Natural killer cell (primary cell): ENCODE measurements around the gene LHX3. TPM values are rescaled to one million over a fixed set of nuclear protein-coding genes. Genes with fewer than 3 reads are reported as not detected.

Experiments used
- ATAC-seq, 3 donors: fragments of 150-1000 bp in 2 of 3; fragments of 200-7000 bp in 1 of 3; cut with Tn5 transposase; 1 replicate in 1 of 3; 2 replicates in 2 of 3; pipeline ENCODE4 v1.10.0; 2021; ENCODE audit warnings: mild to moderate bottlenecking in 2 of 3, moderate library complexity in 2 of 3
- DNase-seq, 2 donors: peaks; one replicate each; pipeline versions ENCODE4 v3.0.0 to v3.0.0-alpha.2; 2013 to 2021; ENCODE audit warnings: mixed read lengths in 1 of 2
- H3K27ac ChIP-seq: one replicate; pipeline ENCODE4 v1.5.1; 2013; ENCODE audit warnings: mild to moderate bottlenecking, low read length
- H3K27me3 ChIP-seq: one replicate; pipeline ENCODE4 v1.6.1; 2013; ENCODE audit warnings: low read length; ENCODE audit not compliant: control insufficient read depth, insufficient read depth
- H3K36me3 ChIP-seq: one replicate; pipeline ENCODE4 v1.6.1; 2013; ENCODE audit warnings: low read length; ENCODE audit not compliant: control insufficient read depth, insufficient read depth
- H3K4me1 ChIP-seq: one replicate; pipeline ENCODE4 v1.6.1; 2013; ENCODE audit warnings: low read length; ENCODE audit not compliant: control insufficient read depth, insufficient read depth
- H3K4me3 ChIP-seq: one replicate; pipeline ENCODE4 v1.5.1; 2013; ENCODE audit warnings: low read length
- H3K9me3 ChIP-seq: one replicate; pipeline ENCODE4 v1.6.1; 2013; ENCODE audit warnings: low read length; ENCODE audit not compliant: control insufficient read depth, insufficient read depth
- H3K27ac Mint-ChIP-seq, 2 donors: one replicate each; pipeline ENCODE4 v1.8.0; 2022; ENCODE audit warnings: mild to moderate bottlenecking in 2 of 2, mixed read lengths in 2 of 2, moderate library complexity in 1 of 2
- H3K27me3 Mint-ChIP-seq, 2 donors: one replicate each; pipeline ENCODE4 v1.8.0; 2022; ENCODE audit warnings: low read depth in 2 of 2, mixed read lengths in 2 of 2
- H3K36me3 Mint-ChIP-seq: one replicate; pipeline ENCODE4 v1.8.0; 2022; ENCODE audit warnings: mixed read lengths
- H3K4me1 Mint-ChIP-seq, 2 donors: one replicate each; pipeline ENCODE4 v1.8.0; 2022; ENCODE audit warnings: mixed read lengths in 2 of 2
- H3K4me3 Mint-ChIP-seq: one replicate; pipeline ENCODE4 v1.8.0; 2022; ENCODE audit warnings: mild to moderate bottlenecking, moderate library complexity, mixed read lengths
- H3K9me3 Mint-ChIP-seq, 2 donors: one replicate each; pipeline ENCODE4 v1.8.0; 2022; ENCODE audit warnings: mixed read lengths in 2 of 2
- WGBS: methylation state at CpG from one replicate; pipeline ENCODE4 v1.1.7; 2013; ENCODE audit warnings: missing lambda C conversion rate; ENCODE audit not compliant: insufficient coverage; 5-methylcytosine and 5-hydroxymethylcytosine counted together
- intact Hi-C: fragments of 100-400 bp; cut with micrococcal nuclease; formaldehyde crosslinking; loops from one replicate; pipeline ENCODE4 v1.14.2; 2022
- total RNA-seq, 4 donors: library from RNA; stranded (reverse); fragments of 120-200 nt in 1 of 4; gene quantifications; one replicate each; pipeline versions ENCODE4 v1.2.3 to v1.2.4, GENCODE V29; 2013 to 2022
- TF ChIP-seq, protein P1 (sequence below): fragments of 200-600 bp; IDR thresholded peaks from one replicate; pipeline ENCODE4 v1.8.0; 2022; ENCODE audit warnings: antibody characterized with exemption

The LHX3 gene
- total RNA-seq, 3 donors from 2014 or later (not counting 1 experiment from before 2014, with no cell fraction given) = 0.38 TPM; not detected in 2

DNA sequence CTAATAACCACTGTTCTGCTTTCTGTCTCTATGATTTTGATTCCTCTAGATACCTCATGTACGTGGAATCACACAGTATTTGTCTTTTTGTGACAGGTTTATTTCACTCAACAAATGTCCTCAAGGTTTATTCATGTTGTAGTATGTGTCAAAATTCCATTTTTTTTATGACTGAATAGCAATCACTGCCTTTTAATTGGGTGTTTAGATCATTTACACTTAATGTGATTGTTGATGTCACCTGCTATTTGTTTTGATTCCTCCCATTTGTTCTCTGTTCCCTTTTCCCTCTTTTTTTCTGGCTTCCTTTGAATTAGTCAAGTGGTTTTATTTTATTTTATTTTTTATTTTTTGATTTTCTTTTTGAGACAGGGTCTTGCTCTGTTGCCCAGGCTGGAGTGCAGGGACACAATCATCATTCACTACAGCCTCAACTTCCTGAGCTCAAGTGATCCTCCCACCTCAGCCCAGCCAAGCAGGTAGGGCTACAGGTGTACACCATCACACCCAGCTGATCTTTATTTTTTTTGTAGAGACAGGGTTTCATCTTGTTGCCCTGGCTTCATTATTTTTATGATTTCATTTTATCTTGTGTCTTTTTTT, 41.6 kb downstream of the LHX3 start:
- DNase-seq (no peak), ATAC-seq (no peak)
- intact Hi-C loops = no loop called here
- Mint-ChIP-seq H3K9me3 (no peaks in the 10 kb centered on the region), H3K27ac (no peak overlapping the region), H3K4me3 (no peak overlapping the region), H3K36me3 (no peaks in the 10 kb centered on the region), H3K4me1 (no peaks in the 10 kb centered on the region), H3K27me3 (peaks cover 2 to 10% of the 10 kb centered on the region in 2 donors)
- no peaks in the 10 kb centered on the region for H3K27me3 ChIP-seq
- H3K9me3 ChIP-seq = no peaks in the 10 kb centered on the region
- H3K36me3 ChIP-seq = no peaks in the 10 kb centered on the region
- no peak overlapping the region for H3K27ac ChIP-seq
- WGBS = no CpG with 5 or more reads among the region's 1 CpG
- TF ChIP-seq, protein P1, sequence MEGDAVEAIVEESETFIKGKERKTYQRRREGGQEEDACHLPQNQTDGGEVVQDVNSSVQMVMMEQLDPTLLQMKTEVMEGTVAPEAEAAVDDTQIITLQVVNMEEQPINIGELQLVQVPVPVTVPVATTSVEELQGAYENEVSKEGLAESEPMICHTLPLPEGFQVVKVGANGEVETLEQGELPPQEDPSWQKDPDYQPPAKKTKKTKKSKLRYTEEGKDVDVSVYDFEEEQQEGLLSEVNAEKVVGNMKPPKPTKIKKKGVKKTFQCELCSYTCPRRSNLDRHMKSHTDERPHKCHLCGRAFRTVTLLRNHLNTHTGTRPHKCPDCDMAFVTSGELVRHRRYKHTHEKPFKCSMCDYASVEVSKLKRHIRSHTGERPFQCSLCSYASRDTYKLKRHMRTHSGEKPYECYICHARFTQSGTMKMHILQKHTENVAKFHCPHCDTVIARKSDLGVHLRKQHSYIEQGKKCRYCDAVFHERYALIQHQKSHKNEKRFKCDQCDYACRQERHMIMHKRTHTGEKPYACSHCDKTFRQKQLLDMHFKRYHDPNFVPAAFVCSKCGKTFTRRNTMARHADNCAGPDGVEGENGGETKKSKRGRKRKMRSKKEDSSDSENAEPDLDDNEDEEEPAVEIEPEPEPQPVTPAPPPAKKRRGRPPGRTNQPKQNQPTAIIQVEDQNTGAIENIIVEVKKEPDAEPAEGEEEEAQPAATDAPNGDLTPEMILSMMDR = no peak
- H3K4me3 ChIP-seq = no peak overlapping the region
- no peaks in the 10 kb centered on the region for H3K4me1 ChIP-seq

DNA sequence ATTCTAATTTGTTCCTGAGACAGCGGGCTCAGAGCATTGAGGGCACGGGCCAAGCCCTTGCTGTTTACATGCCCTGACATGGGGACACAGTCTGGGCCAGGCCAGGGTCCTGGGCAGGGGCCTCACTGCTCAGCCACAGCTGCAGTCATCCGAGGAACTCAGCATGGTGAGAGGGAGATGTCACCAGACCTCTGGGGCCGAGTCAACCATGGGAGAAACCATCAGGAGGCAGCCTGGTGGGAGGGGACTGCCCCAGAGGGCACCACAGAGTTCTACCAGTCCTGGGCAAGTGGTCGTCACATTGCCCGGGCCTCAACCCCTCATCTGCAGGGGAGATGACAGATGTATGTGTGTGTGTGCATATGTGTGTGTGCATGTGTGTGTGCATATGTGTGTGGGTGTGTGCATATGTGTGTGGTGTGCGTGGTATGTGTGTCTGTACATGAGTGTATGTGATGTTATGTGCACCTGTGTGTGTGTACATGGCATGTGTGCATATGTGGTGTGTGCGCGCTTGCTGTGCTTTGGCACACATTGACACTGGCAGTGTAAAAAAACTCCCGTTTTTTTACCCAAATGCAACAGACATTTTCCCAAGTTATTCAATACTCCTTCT, 43.8 kb downstream of the LHX3 start:
- Histone ChIP-seq H3K4me1 (no peaks in the 10 kb centered on the region), H3K36me3 (no peaks in the 10 kb centered on the region), H3K27me3 (no peaks in the 10 kb centered on the region), H3K9me3 (no peaks in the 10 kb centered on the region), H3K4me3 (no peak overlapping the region), H3K27ac (no peak overlapping the region)
- no peaks in the 10 kb centered on the region for H3K36me3 Mint-ChIP-seq
- intact Hi-C loops = no loop called here
- 76% methylated on average over 10 of the region's 10 CpGs for WGBS
- no peaks in the 10 kb centered on the region for H3K9me3 Mint-ChIP-seq
- H3K27ac Mint-ChIP-seq = no peak overlapping the region
- H3K4me3 Mint-ChIP-seq = no peak overlapping the region
- TF ChIP-seq, protein P1 = no peak
- DNase-seq (no peak), ATAC-seq (no peak)
- no peaks in the 10 kb centered on the region for H3K4me1 Mint-ChIP-seq
- peaks cover 0 to 6% of the 10 kb centered on the region in 2 donors for H3K27me3 Mint-ChIP-seq

DNA sequence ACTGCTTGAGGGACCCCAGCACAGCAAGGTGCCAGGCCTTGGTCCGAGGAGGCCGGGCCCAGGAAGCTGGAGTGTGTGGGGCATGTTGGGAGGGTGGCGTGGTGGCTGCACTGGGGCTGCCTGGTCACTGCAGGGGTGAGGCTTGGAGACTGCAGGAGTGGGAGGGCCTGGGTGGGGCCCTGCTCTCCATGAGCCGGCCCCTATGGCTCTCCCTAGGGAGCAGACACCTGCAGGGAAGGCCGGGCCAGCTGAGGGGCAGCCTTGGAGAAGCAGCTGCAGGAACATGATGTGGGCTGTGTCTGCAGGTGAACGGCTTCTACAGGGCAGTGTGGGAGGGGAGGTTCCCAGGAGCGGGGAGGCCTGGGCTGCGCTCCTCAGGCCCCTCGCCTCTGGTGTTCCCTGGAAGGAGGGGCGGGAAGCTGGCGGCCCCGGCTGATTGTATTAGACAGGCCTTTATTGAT, 44.5 kb downstream of the LHX3 start:
- DNase-seq (no peak), ATAC-seq (no peak)
- H3K27ac ChIP-seq = no peak overlapping the region
- Mint-ChIP-seq H3K36me3 (no peaks in the 10 kb centered on the region), H3K4me3 (no peak overlapping the region), H3K4me1 (no peaks in the 10 kb centered on the region), H3K9me3 (no peaks in the 10 kb centered on the region), H3K27ac (no peak overlapping the region), H3K27me3 (peaks cover 0 to 6% of the 10 kb centered on the region in 2 donors)
- WGBS = 91% methylated on average over 12 of the region's 12 CpGs
- H3K4me1 ChIP-seq = no peaks in the 10 kb centered on the region
- no peaks in the 10 kb centered on the region for H3K36me3 ChIP-seq
- no peak overlapping the region for H3K4me3 ChIP-seq
- intact Hi-C loops = no loop called here
- no peaks in the 10 kb centered on the region for H3K27me3 ChIP-seq
- H3K9me3 ChIP-seq = no peaks in the 10 kb centered on the region
- TF ChIP-seq, protein P1 = no peak
